HepG2 (cell line): ENCODE data around the gene FGFR2. TPM values are rescaled to one million over a fixed set of nuclear protein-coding genes. Genes with fewer than 3 reads are reported as not detected.

Experiments used
- BATF2 ChIP-seq: sonication (generic); formaldehyde crosslinking; IDR thresholded peaks from 2 replicates; pipeline ENCODE4 v1.8.0; 2022; ENCODE audit warnings: mild to moderate bottlenecking, missing genetic modification reagents, moderate library complexity
- CEBPZ ChIP-seq: IDR thresholded peaks from 2 replicates; pipeline ENCODE4 v1.6.1; 2012; ENCODE audit warnings: low read length, improper control_type of control experiment
- CHD2 ChIP-seq: IDR thresholded peaks from 2 replicates; pipeline ENCODE4 v1.6.1; 2011; ENCODE audit warnings: low read depth, low read length, improper control_type of control experiment
- HES4 ChIP-seq: sonication (generic); formaldehyde crosslinking; IDR thresholded peaks from 2 replicates; pipeline ENCODE4 v1.9.0; 2021; ENCODE audit warnings: mild to moderate bottlenecking, missing genetic modification reagents, borderline replicate concordance
- JUN ChIP-seq: sonication (generic); formaldehyde crosslinking; IDR thresholded peaks from 2 replicates; pipeline ENCODE4 v1.4.0; 2020; ENCODE audit warnings: mild to moderate bottlenecking, missing genetic modification reagents
- MTA1 ChIP-seq: sonication (generic); formaldehyde crosslinking; IDR thresholded peaks from 2 replicates; pipeline ENCODE4 v1.4.0; 2020; ENCODE audit warnings: missing genetic modification reagents, mild to moderate bottlenecking, borderline replicate concordance
- NR2C2 ChIP-seq: sonication (generic); formaldehyde crosslinking; IDR thresholded peaks from 2 replicates; pipeline ENCODE4 v1.4.0; 2020; ENCODE audit warnings: missing genetic modification reagents, mild to moderate bottlenecking, moderate library complexity, borderline replicate concordance
- PAXIP1 ChIP-seq: sonication (generic); formaldehyde crosslinking; conservative IDR thresholded peaks from 2 replicates; pipeline ENCODE4 v1.4.0; 2020; ENCODE audit warnings: mild to moderate bottlenecking, missing genetic modification reagents, moderate library complexity
- polyA plus RNA-seq, 8 experiments: library from polyadenylated mRNA; depleted of rRNA in 3 of 8; stranded (reverse) in 7 of 8; unstranded in 1 of 8; fragments of >200 nt; fragmentation: Illumina TruSeq in 4 of 8; extraction: Trizol in 4 of 8; gene quantifications; 2 replicates each; pipeline versions ENCODE4 v1.2.1 to v1.2.3, GENCODE V29; 2011 to 2016; ENCODE audit warnings: low read depth in 4 of 8, missing spikeins in 1 of 8, mixed read lengths in 1 of 8; ENCODE audit not compliant: insufficient read depth in 1 of 8
- total RNA-seq, 5 experiments: library from RNA; depleted of rRNA; stranded (reverse); fragments of >200 nt; fragmentation: Illumina TruSeq; extraction: Trizol; gene quantifications; 2 replicates each; pipeline ENCODE4 v1.2.3, GENCODE V29; 2016; ENCODE audit warnings: low read depth in 1 of 5
- TF ChIP-seq, protein P1 (sequence below): sonication (generic); formaldehyde crosslinking; IDR thresholded peaks from one replicate; pipeline ENCODE4 v1.5.1; 2020; ENCODE audit warnings: mild to moderate bottlenecking, missing genetic modification reagents; ENCODE audit errors: not compliant biosample characterization
- TF ChIP-seq, protein P2 (sequence below): sonication (generic); formaldehyde crosslinking; IDR thresholded peaks from 2 replicates; pipeline ENCODE4 v1.5.0; 2020; ENCODE audit warnings: mild to moderate bottlenecking, missing genetic modification reagents

FGFR2 gene
- total and polyA plus RNA-seq, 2 of the 13 experiments (the other 11 are each of a cell fraction or from before 2014, with no cell fraction given): 1.6 to 2.6 TPM

GRCh38 chr10:121551210-121551885, 46.9 kb downstream of the FGFR2 start (continued):
- TF ChIP-seq HES4 (CRISPR knock-in tag): no peak
- no peak for TF ChIP-seq BATF2 (CRISPR knock-in tag)
- TF ChIP-seq MTA1 (CRISPR knock-in tag): no peak
- TF ChIP-seq PAXIP1 (CRISPR knock-in tag): no peak
- TF ChIP-seq, protein P1, sequence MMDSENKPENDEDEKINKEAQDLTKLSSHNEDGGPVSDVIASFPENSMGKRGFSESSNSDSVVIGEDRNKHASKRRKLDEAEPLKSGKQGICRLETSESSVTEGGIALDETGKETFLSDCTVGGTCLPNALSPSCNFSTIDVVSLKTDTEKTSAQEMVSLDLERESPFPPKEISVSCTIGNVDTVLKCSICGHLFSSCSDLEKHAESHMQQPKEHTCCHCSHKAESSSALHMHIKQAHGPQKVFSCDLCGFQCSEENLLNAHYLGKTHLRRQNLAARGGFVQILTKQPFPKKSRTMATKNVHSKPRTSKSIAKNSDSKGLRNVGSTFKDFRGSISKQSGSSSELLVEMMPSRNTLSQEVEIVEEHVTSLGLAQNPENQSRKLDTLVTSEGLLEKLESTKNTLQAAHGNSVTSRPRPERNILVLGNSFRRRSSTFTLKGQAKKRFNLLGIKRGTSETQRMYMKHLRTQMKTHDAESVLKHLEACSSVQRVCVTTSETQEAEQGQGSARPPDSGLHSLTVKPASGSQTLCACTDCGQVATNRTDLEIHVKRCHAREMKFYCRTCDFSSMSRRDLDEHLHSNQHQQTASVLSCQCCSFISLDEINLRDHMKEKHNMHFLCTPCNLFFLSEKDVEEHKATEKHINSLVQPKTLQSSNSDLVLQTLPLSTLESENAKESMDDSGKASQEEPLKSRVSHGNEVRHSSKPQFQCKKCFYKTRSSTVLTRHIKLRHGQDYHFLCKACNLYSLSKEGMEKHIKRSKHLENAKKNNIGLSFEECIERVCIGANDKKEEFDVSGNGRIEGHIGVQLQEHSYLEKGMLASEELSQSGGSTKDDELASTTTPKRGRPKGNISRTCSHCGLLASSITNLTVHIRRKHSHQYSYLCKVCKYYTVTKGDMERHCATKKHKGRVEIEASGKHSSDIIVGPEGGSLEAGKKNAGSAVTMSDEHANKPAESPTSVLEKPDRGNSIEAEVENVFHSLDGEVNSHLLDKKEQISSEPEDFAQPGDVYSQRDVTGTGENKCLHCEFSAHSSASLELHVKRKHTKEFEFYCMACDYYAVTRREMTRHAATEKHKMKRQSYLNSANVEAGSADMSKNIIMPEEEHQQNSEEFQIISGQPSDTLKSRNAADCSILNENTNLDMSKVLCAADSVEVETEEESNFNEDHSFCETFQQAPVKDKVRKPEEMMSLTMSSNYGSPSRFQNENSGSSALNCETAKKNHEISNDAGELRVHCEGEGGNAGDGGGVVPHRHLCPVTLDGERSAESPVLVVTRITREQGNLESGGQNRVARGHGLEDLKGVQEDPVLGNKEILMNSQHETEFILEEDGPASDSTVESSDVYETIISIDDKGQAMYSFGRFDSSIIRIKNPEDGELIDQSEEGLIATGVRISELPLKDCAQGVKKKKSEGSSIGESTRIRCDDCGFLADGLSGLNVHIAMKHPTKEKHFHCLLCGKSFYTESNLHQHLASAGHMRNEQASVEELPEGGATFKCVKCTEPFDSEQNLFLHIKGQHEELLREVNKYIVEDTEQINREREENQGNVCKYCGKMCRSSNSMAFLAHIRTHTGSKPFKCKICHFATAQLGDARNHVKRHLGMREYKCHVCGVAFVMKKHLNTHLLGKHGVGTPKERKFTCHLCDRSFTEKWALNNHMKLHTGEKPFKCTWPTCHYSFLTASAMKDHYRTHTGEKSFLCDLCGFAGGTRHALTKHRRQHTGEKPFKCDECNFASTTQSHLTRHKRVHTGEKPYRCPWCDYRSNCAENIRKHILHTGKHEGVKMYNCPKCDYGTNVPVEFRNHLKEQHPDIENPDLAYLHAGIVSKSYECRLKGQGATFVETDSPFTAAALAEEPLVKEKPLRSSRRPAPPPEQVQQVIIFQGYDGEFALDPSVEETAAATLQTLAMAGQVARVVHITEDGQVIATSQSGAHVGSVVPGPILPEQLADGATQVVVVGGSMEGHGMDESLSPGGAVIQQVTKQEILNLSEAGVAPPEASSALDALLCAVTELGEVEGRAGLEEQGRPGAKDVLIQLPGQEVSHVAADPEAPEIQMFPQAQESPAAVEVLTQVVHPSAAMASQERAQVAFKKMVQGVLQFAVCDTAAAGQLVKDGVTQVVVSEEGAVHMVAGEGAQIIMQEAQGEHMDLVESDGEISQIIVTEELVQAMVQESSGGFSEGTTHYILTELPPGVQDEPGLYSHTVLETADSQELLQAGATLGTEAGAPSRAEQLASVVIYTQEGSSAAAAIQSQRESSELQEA (CRISPR knock-in tag): no peak
- TF ChIP-seq, protein P2, sequence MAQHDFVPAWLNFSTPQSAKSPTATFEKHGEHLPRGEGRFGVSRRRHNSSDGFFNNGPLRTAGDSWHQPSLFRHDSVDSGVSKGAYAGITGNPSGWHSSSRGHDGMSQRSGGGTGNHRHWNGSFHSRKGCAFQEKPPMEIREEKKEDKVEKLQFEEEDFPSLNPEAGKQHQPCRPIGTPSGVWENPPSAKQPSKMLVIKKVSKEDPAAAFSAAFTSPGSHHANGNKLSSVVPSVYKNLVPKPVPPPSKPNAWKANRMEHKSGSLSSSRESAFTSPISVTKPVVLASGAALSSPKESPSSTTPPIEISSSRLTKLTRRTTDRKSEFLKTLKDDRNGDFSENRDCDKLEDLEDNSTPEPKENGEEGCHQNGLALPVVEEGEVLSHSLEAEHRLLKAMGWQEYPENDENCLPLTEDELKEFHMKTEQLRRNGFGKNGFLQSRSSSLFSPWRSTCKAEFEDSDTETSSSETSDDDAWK (CRISPR knock-in tag): no peak
- TF ChIP-seq JUN (CRISPR knock-in tag): no peak
- TF ChIP-seq NR2C2 (CRISPR knock-in tag): no peak
- no peak for TF ChIP-seq CEBPZ
- no peak for TF ChIP-seq CHD2
